WTC11 (cell line): ENCODE measurements around the gene WASHC3. TPM values are rescaled to one million over a fixed set of nuclear protein-coding genes. Genes with fewer than 3 reads are reported as not detected.

Source experiments
- ATAC-seq: fragments of 200-7000 bp; cut with Tn5 transposase; 2 replicates; pipeline ENCODE4 v1.10.0; 2021; ENCODE audit warnings: mild to moderate bottlenecking, moderate library complexity
- CTCF ChIA-PET: fragments of 300-600 bp; sonication (Branson Sonifier 250); formaldehyde crosslinking; loops from one replicate; lab custom pipeline; 2021; ENCODE audit warnings: antibody characterized with exemption; lab: Charles Lee
- POLR2A ChIA-PET: fragments of 350-600 bp; sonication (Branson Sonifier 250); formaldehyde crosslinking; loops from one replicate; lab custom pipeline; 2021; ENCODE audit warnings: antibody characterized with exemption; lab: Charles Lee
- DNase-seq: peaks from one replicate; pipeline ENCODE4 v3.0.0; 2021; ENCODE audit warnings: low spot score
- H3K27ac Mint-ChIP-seq: 2 replicates; pipeline ENCODE4 v1.8.0; 2021; ENCODE audit warnings: mixed read lengths
- H3K27me3 Mint-ChIP-seq: 2 replicates; pipeline ENCODE4 v1.8.0; 2021; ENCODE audit warnings: low read depth, mild to moderate bottlenecking, moderate library complexity, mixed read lengths
- H3K36me3 Mint-ChIP-seq: 2 replicates; pipeline ENCODE4 v1.8.0; 2021; ENCODE audit warnings: mixed read lengths
- H3K4me1 Mint-ChIP-seq: 2 replicates; pipeline ENCODE4 v1.8.0; 2022; ENCODE audit warnings: mixed read lengths
- H3K4me3 Mint-ChIP-seq: 2 replicates; pipeline ENCODE4 v1.8.0; 2021; ENCODE audit warnings: mild to moderate bottlenecking, moderate library complexity, mixed read lengths
- H3K9me3 Mint-ChIP-seq: 2 replicates; pipeline ENCODE4 v1.8.0; 2021; ENCODE audit warnings: mixed read lengths
- ATF2 ChIP-seq: sonication (generic); formaldehyde crosslinking; IDR thresholded peaks from 2 replicates; pipeline ENCODE4 v1.8.1; 2022; ENCODE audit warnings: low read depth, missing genetic modification reagents, borderline replicate concordance
- CREB1 ChIP-seq: sonication (generic); formaldehyde crosslinking; IDR thresholded peaks from 2 replicates; pipeline ENCODE4 v1.8.0; 2023; ENCODE audit warnings: mild to moderate bottlenecking, missing genetic modification reagents
- GABPB1 ChIP-seq: sonication (generic); formaldehyde crosslinking; IDR thresholded peaks from 2 replicates; pipeline ENCODE4 v1.8.1; 2023; ENCODE audit warnings: mild to moderate bottlenecking, missing genetic modification reagents
- GRHL2 ChIP-seq: fragments of 250-450 bp; sonication (Bioruptor Pico); IDR thresholded peaks from 2 replicates; pipeline ENCODE4 v1.8.0; 2022; ENCODE audit warnings: mild to moderate bottlenecking, moderate library complexity; ENCODE audit not compliant: insufficient replicate concordance, severe bottlenecking
- MYBL2 ChIP-seq: sonication (generic); formaldehyde crosslinking; IDR thresholded peaks from 2 replicates; pipeline ENCODE4 v1.8.1; 2023; ENCODE audit warnings: mild to moderate bottlenecking, moderate library complexity, missing genetic modification reagents
- TP53 ChIP-seq: sonication (generic); formaldehyde crosslinking; IDR thresholded peaks from 2 replicates; pipeline ENCODE4 v1.8.1; 2023; ENCODE audit warnings: mild to moderate bottlenecking, missing genetic modification reagents
- ZBTB43 ChIP-seq: sonication (generic); formaldehyde crosslinking; IDR thresholded peaks from 2 replicates; pipeline ENCODE4 v1.8.1; 2023; ENCODE audit warnings: mild to moderate bottlenecking, missing genetic modification reagents
- ZNF138 ChIP-seq: sonication (generic); formaldehyde crosslinking; conservative IDR thresholded peaks from 2 replicates; pipeline ENCODE4 v1.8.1; 2022; ENCODE audit warnings: mild to moderate bottlenecking, moderate library complexity, missing genetic modification reagents
- ZNF423 ChIP-seq: fragments of 250-450 bp; sonication (Bioruptor Pico); IDR thresholded peaks from 2 replicates; pipeline ENCODE4 v2.1.2; 2022; ENCODE audit warnings: mild to moderate bottlenecking, moderate library complexity
- total RNA-seq: library from RNA; stranded (reverse); gene quantifications from 3 replicates; pipeline ENCODE4 v1.2.3, GENCODE V29; 2021
- TF ChIP-seq, protein P1 (sequence below): sonication (generic); formaldehyde crosslinking; IDR thresholded peaks from 2 replicates; pipeline ENCODE4 v1.8.0; 2022; ENCODE audit warnings: mild to moderate bottlenecking, missing genetic modification reagents
- TF ChIP-seq, protein P2 (sequence below): sonication (generic); formaldehyde crosslinking; IDR thresholded peaks from 2 replicates; pipeline ENCODE4 v1.8.1; 2023; ENCODE audit warnings: mild to moderate bottlenecking, missing genetic modification reagents, moderate library complexity
- TF ChIP-seq, protein P3 (sequence below): sonication (generic); formaldehyde crosslinking; IDR thresholded peaks from 2 replicates; pipeline ENCODE4 v1.8.1; 2023; ENCODE audit warnings: mild to moderate bottlenecking, moderate library complexity, missing genetic modification reagents
- TF ChIP-seq, protein P4 (sequence below): sonication (generic); formaldehyde crosslinking; IDR thresholded peaks from 2 replicates; pipeline ENCODE4 v1.8.0; 2022; ENCODE audit warnings: mild to moderate bottlenecking, missing genetic modification reagents
- TF ChIP-seq, protein P5 (sequence below): sonication (generic); formaldehyde crosslinking; IDR thresholded peaks from 2 replicates; pipeline ENCODE4 v1.8.0; 2022; ENCODE audit warnings: mild to moderate bottlenecking, missing genetic modification reagents
- TF ChIP-seq, protein P6 (sequence below): sonication (generic); formaldehyde crosslinking; IDR thresholded peaks from 2 replicates; pipeline ENCODE4 v1.8.1; 2023; ENCODE audit warnings: mild to moderate bottlenecking, missing genetic modification reagents, moderate library complexity
- TF ChIP-seq, protein P7 (sequence below): fragments of 250-450 bp; sonication (Bioruptor Pico); IDR thresholded peaks from 2 replicates; pipeline ENCODE4 v1.9.0; 2021; ENCODE audit warnings: mild to moderate bottlenecking

WASHC3 gene
- total RNA-seq, 1 experiment from 2014 or later = 6.0 TPM

- TF ChIP-seq, protein P1, sequence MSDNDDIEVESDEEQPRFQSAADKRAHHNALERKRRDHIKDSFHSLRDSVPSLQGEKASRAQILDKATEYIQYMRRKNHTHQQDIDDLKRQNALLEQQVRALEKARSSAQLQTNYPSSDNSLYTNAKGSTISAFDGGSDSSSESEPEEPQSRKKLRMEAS (CRISPR knock-in tag) = no peak
- TF ChIP-seq, protein P2, sequence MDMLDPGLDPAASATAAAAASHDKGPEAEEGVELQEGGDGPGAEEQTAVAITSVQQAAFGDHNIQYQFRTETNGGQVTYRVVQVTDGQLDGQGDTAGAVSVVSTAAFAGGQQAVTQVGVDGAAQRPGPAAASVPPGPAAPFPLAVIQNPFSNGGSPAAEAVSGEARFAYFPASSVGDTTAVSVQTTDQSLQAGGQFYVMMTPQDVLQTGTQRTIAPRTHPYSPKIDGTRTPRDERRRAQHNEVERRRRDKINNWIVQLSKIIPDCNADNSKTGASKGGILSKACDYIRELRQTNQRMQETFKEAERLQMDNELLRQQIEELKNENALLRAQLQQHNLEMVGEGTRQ = no peak
- no peak for TF ChIP-seq MYBL2 (CRISPR knock-in tag)
- TF ChIP-seq, protein P3, sequence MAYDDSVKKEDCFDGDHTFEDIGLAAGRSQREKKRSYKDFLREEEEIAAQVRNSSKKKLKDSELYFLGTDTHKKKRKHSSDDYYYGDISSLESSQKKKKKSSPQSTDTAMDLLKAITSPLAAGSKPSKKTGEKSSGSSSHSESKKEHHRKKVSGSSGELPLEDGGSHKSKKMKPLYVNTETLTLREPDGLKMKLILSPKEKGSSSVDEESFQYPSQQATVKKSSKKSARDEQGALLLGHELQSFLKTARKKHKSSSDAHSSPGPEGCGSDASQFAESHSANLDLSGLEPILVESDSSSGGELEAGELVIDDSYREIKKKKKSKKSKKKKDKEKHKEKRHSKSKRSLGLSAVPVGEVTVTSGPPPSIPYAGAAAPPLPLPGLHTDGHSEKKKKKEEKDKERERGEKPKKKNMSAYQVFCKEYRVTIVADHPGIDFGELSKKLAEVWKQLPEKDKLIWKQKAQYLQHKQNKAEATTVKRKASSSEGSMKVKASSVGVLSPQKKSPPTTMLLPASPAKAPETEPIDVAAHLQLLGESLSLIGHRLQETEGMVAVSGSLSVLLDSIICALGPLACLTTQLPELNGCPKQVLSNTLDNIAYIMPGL (CRISPR knock-in tag) = no peak
- TF ChIP-seq, protein P4, sequence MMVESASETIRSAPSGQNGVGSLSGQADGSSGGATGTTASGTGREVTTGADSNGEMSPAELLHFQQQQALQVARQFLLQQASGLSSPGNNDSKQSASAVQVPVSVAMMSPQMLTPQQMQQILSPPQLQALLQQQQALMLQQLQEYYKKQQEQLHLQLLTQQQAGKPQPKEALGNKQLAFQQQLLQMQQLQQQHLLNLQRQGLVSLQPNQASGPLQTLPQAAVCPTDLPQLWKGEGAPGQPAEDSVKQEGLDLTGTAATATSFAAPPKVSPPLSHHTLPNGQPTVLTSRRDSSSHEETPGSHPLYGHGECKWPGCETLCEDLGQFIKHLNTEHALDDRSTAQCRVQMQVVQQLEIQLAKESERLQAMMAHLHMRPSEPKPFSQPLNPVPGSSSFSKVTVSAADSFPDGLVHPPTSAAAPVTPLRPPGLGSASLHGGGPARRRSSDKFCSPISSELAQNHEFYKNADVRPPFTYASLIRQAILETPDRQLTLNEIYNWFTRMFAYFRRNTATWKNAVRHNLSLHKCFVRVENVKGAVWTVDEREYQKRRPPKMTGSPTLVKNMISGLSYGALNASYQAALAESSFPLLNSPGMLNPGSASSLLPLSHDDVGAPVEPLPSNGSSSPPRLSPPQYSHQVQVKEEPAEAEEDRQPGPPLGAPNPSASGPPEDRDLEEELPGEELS = no peak
- TF ChIP-seq GRHL2 (CRISPR knock-in tag) = no peak
- TF ChIP-seq ZNF423 (CRISPR knock-in tag) = no peak
Measured at GRCh38 chr12:102096855-102097254, 35.1 kb upstream of the WASHC3 start (continued).

- H3K27ac Mint-ChIP-seq = no peak overlapping the region; the same call in 1 of the 2 replicates
- no peaks in the 10 kb centered on the region for H3K27me3 Mint-ChIP-seq
- no peaks in the 10 kb centered on the region for H3K4me1 Mint-ChIP-seq
- TF ChIP-seq ZNF138 (CRISPR knock-in tag) = no peak
- TF ChIP-seq ATF2 (CRISPR knock-in tag) = no peak
- TF ChIP-seq, protein P5, sequence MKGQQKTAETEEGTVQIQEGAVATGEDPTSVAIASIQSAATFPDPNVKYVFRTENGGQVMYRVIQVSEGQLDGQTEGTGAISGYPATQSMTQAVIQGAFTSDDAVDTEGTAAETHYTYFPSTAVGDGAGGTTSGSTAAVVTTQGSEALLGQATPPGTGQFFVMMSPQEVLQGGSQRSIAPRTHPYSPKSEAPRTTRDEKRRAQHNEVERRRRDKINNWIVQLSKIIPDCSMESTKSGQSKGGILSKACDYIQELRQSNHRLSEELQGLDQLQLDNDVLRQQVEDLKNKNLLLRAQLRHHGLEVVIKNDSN (CRISPR knock-in tag) = no peak
- TF ChIP-seq TP53 (CRISPR knock-in tag) = no peak
- TF ChIP-seq, protein P3 (CRISPR knock-in tag) = no peak
- TF ChIP-seq, protein P4 = no peak
- TF ChIP-seq, protein P6, sequence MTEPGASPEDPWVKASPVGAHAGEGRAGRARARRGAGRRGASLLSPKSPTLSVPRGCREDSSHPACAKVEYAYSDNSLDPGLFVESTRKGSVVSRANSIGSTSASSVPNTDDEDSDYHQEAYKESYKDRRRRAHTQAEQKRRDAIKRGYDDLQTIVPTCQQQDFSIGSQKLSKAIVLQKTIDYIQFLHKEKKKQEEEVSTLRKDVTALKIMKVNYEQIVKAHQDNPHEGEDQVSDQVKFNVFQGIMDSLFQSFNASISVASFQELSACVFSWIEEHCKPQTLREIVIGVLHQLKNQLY = no peak
- TF ChIP-seq, protein P7, sequence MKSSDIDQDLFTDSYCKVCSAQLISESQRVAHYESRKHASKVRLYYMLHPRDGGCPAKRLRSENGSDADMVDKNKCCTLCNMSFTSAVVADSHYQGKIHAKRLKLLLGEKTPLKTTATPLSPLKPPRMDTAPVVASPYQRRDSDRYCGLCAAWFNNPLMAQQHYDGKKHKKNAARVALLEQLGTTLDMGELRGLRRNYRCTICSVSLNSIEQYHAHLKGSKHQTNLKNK = no peak
- TF ChIP-seq CREB1 (CRISPR knock-in tag) = no peak
- no peak for TF ChIP-seq ZBTB43
- TF ChIP-seq GABPB1 (CRISPR knock-in tag) = no peak
- H3K4me3 Mint-ChIP-seq = no peak overlapping the region
- ATAC-seq = peak; percentile 60
- peaks cover 33% of the 10 kb centered on the region for H3K36me3 Mint-ChIP-seq
- ChIA-PET POLR2A (no interaction called here), CTCF (interaction anchor here (0.6 to 1.0 kb wide), 8 partner anchors 45 to 783 kb away, joined by 3 to 5 read pairs (median 4); no protein-coding TSS in a partner anchor)
- DNase-seq = no peak
- 0 out of 2 replicates have a peak, but pooled peaks cover 6% of the 10 kb centered on the region for H3K9me3 Mint-ChIP-seq
Measured at GRCh38 chr12:102095677-102096263, 34.0 kb upstream of the WASHC3 start.
